Keratinocyte (primary cell): ENCODE data around the gene ALPP. TPM values are rescaled to one million over a fixed set of nuclear protein-coding genes. Genes with fewer than 3 reads are reported as not detected.

Source experiments
- DNase-seq: peaks from one replicate; pipeline ENCODE4 v3.0.0-alpha.2; 2011; ENCODE audit warnings: low read depth, missing footprints, low spot score
- FAIRE-seq: peaks from 2 replicates; lab custom pipeline; 2011; peaks lifted over from hg19 to GRCh38; lab: Jason Lieb, UNC
- H2AFZ ChIP-seq: 2 replicates; pipeline ENCODE4 v1.6.0; 2012; ENCODE audit warnings: low read length, control low read depth, inconsistent platforms; ENCODE audit not compliant: control insufficient read depth
- H3K27ac ChIP-seq: 2 replicates; pipeline ENCODE4 v1.5.1; 2011; ENCODE audit warnings: low read length; ENCODE audit not compliant: control insufficient read depth, insufficient read depth
- H3K27me3 ChIP-seq: 3 replicates; pipeline ENCODE4 v1.6.0; 2011; ENCODE audit warnings: low read length; ENCODE audit not compliant: control insufficient read depth, insufficient read depth; ENCODE audit errors: extremely low read depth
- H3K36me3 ChIP-seq, 2 experiments: 2 replicates in 1 of 2; 3 replicates in 1 of 2; pipeline ENCODE4 v1.5.1; 2011; ENCODE audit warnings: low read length in 2 of 2, mild to moderate bottlenecking in 1 of 2; ENCODE audit not compliant: control insufficient read depth in 2 of 2, insufficient read depth in 2 of 2; ENCODE audit errors: extremely low read depth in 1 of 2
- H3K4me1 ChIP-seq: 3 replicates; pipeline ENCODE4 v1.5.1; 2011; ENCODE audit warnings: low read length; ENCODE audit not compliant: control insufficient read depth, insufficient read depth; ENCODE audit errors: extremely low read depth
- H3K4me2 ChIP-seq: 3 replicates; pipeline ENCODE4 v1.6.0; 2011; ENCODE audit warnings: low read depth, low read length; ENCODE audit not compliant: control insufficient read depth, insufficient read depth; ENCODE audit errors: extremely low read depth
- H3K4me3 ChIP-seq, 3 experiments: fragments of 200-600 bp in 1 of 3; sonication (generic) in 1 of 3; 2 replicates in 2 of 3; 3 replicates in 1 of 3; pipeline ENCODE4 v1.5.1; 2011 to 2016; ENCODE audit warnings: low read length in 3 of 3, mild to moderate bottlenecking in 3 of 3, control low read depth in 2 of 3, inconsistent platforms in 1 of 3, low read depth in 1 of 3, mixed read lengths in 1 of 3, mixed run types in 1 of 3, moderate library complexity in 1 of 3; ENCODE audit not compliant: control insufficient read depth in 2 of 3, insufficient read depth in 2 of 3; ENCODE audit errors: extremely low read depth in 1 of 3
- H3K79me2 ChIP-seq: 2 replicates; pipeline ENCODE4 v1.6.0; 2012; ENCODE audit warnings: low read length; ENCODE audit not compliant: control insufficient read depth, insufficient read depth
- H3K9ac ChIP-seq: 3 replicates; pipeline ENCODE4 v1.6.0; 2011; ENCODE audit warnings: low read length; ENCODE audit not compliant: control insufficient read depth, insufficient read depth; ENCODE audit errors: extremely low read depth
- H3K9me1 ChIP-seq: 3 replicates; pipeline ENCODE4 v1.6.0; 2011; ENCODE audit warnings: low read length; ENCODE audit not compliant: control insufficient read depth, insufficient read depth; ENCODE audit errors: extremely low read depth
- H3K9me3 ChIP-seq: 2 replicates; pipeline ENCODE4 v1.5.1; 2012; ENCODE audit warnings: low read depth, low read length; ENCODE audit not compliant: control insufficient read depth
- H4K20me1 ChIP-seq: 3 replicates; pipeline ENCODE4 v1.6.0; 2011; ENCODE audit warnings: low read length; ENCODE audit not compliant: control insufficient read depth, insufficient read depth; ENCODE audit errors: extremely low read depth
- EZH2 ChIP-seq: IDR thresholded peaks from one replicate; pipeline ENCODE4 v1.6.1; 2012; ENCODE audit warnings: inconsistent platforms, mild to moderate bottlenecking, low read length, moderate library complexity
- dilution Hi-C: fragments of 300-500 bp; cut with MboI; formaldehyde crosslinking; loops from one replicate; pipeline ENCODE4 v1.7.0; 2020; ENCODE audit warnings: low sequenced_read_pairs; ENCODE audit not compliant: extremely low pct_ligation_motif_present
- polyA plus RNA-seq, 5 experiments: library from polyadenylated mRNA; depleted of rRNA in 3 of 5; stranded (reverse) in 3 of 5; stranded (forward) in 1 of 5; unstranded in 1 of 5; fragments of >200 nt; gene quantifications; 1 replicate in 1 of 5; 2 replicates in 3 of 5; 3 replicates in 1 of 5; pipeline versions ENCODE4 v1.2.1 to v1.2.3, GENCODE V29; 2011 to 2012; ENCODE audit warnings: missing spikeins in 2 of 5, low read depth in 1 of 5, low replicate concordance in 1 of 5
- TF ChIP-seq, protein P1 (sequence below), 3 experiments: IDR thresholded peaks in 1 of 3; conservative IDR thresholded peaks in 1 of 3; optimal IDR thresholded peaks in 1 of 3; 2 replicates in 2 of 3; 3 replicates in 1 of 3; pipeline versions ENCODE3 to v1.5.1; 2011; ENCODE audit warnings: low read length in 3 of 3, mild to moderate bottlenecking in 3 of 3, moderate library complexity in 2 of 3, control low read depth in 1 of 3, inconsistent platforms in 1 of 3; ENCODE audit not compliant: insufficient read depth in 2 of 3; ENCODE audit errors: extremely low read depth in 1 of 3

Gene ALPP
- polyA plus RNA-seq, 1 donor (not counting 4 experiments of a cell fraction or from before 2014, with no cell fraction given): not detected

- no peaks in the 10 kb centered on the region for H3K4me1 ChIP-seq
- DNase-seq (no peak), FAIRE-seq (no peak)
- no peaks in the 10 kb centered on the region for H3K36me3 ChIP-seq
- H2AFZ ChIP-seq: no peak overlapping the region
- TF ChIP-seq, protein P1, sequence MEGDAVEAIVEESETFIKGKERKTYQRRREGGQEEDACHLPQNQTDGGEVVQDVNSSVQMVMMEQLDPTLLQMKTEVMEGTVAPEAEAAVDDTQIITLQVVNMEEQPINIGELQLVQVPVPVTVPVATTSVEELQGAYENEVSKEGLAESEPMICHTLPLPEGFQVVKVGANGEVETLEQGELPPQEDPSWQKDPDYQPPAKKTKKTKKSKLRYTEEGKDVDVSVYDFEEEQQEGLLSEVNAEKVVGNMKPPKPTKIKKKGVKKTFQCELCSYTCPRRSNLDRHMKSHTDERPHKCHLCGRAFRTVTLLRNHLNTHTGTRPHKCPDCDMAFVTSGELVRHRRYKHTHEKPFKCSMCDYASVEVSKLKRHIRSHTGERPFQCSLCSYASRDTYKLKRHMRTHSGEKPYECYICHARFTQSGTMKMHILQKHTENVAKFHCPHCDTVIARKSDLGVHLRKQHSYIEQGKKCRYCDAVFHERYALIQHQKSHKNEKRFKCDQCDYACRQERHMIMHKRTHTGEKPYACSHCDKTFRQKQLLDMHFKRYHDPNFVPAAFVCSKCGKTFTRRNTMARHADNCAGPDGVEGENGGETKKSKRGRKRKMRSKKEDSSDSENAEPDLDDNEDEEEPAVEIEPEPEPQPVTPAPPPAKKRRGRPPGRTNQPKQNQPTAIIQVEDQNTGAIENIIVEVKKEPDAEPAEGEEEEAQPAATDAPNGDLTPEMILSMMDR (optimal IDR thresholded peaks at IDR 0.05 in 1 of 3, IDR thresholded peaks at IDR 0.05 in 1 of 3, conservative IDR thresholded peaks at IDR 0.05 in 1 of 3; ENCODE audit: extremely low read depth in 1 of 3, insufficient read depth in 2 of 3, low read length in 3 of 3): no peak
- no peak for TF ChIP-seq EZH2
- no peak overlapping the region for H3K4me2 ChIP-seq
- no peak overlapping the region for H3K9ac ChIP-seq
- dilution Hi-C loops: no loop called here
- no peaks in the 10 kb centered on the region for H3K79me2 ChIP-seq
- H3K4me3 ChIP-seq: no peak overlapping the region
- no peaks in the 10 kb centered on the region for H3K27me3 ChIP-seq
- no peaks in the 10 kb centered on the region for H3K9me3 ChIP-seq
- no peaks in the 10 kb centered on the region for H3K9me1 ChIP-seq
- no peaks in the 10 kb centered on the region for H4K20me1 ChIP-seq
- H3K27ac ChIP-seq: no peak overlapping the region
These were observed 6.0 kb upstream of the ALPP start for GRCh38 chr2:232372231-232373208.

- Histone ChIP-seq H3K27ac (no peak overlapping the region), H3K27me3 (no peaks in the 10 kb centered on the region), H3K79me2 (no peaks in the 10 kb centered on the region), H3K36me3 (no peaks in the 10 kb centered on the region), H3K9ac (no peak overlapping the region), H3K4me3 (no peak overlapping the region), H3K9me1 (no peaks in the 10 kb centered on the region), H4K20me1 (no peaks in the 10 kb centered on the region), H2AFZ (no peak overlapping the region), H3K9me3 (no peaks in the 10 kb centered on the region), H3K4me1 (peaks cover 3% of the 10 kb centered on the region), H3K4me2 (no peak overlapping the region)
- DNase-seq (no peak), FAIRE-seq (no peak)
- dilution Hi-C loops: no loop called here
- TF ChIP-seq, protein P1 (optimal IDR thresholded peaks at IDR 0.05 in 1 of 3, IDR thresholded peaks at IDR 0.05 in 1 of 3, conservative IDR thresholded peaks at IDR 0.05 in 1 of 3; ENCODE audit: extremely low read depth in 1 of 3, insufficient read depth in 2 of 3, low read length in 3 of 3): no peak
- TF ChIP-seq EZH2: no peak
These were observed 4.2 kb upstream of the ALPP start for GRCh38 chr2:232374356-232374755.
